Neuronal stem cell (in vitro differentiated cells): ENCODE results near the gene HOXA5. TPM values are rescaled to one million over a fixed set of nuclear protein-coding genes. Genes with fewer than 3 reads are reported as not detected.
A peak's percentile ranks its signal among the peaks of the same experiment; 100 is the strongest.

Experiments used
- DNase-seq: peaks from one replicate; pipeline ENCODE4 v3.0.0-alpha.2; 2013; ENCODE audit warnings: low spot score
- H2AFZ ChIP-seq: one replicate; pipeline ENCODE4 v1.6.1; 2013; ENCODE audit warnings: mild to moderate bottlenecking, low read length, inconsistent platforms
- H2AK5ac ChIP-seq: 2 replicates; pipeline ENCODE4 v1.6.1; 2013; ENCODE audit warnings: low read depth, mild to moderate bottlenecking, inconsistent platforms, low read length, moderate library complexity, mixed read lengths
- H2BK120ac ChIP-seq: 2 replicates; pipeline ENCODE4 v1.6.1; 2013; ENCODE audit warnings: low read depth, mild to moderate bottlenecking, inconsistent platforms, low read length, moderate library complexity, mixed read lengths
- H2BK12ac ChIP-seq: one replicate; pipeline ENCODE4 v1.6.1; 2013; ENCODE audit warnings: low read length, inconsistent platforms
- H2BK15ac ChIP-seq: 2 replicates; pipeline ENCODE4 v1.6.1; 2013; ENCODE audit warnings: mild to moderate bottlenecking, low read length, inconsistent platforms, mixed read lengths
- H2BK5ac ChIP-seq: one replicate; pipeline ENCODE4 v1.6.1; 2013; ENCODE audit warnings: inconsistent platforms, mild to moderate bottlenecking, low read length, moderate library complexity
- H3K14ac ChIP-seq: one replicate; pipeline ENCODE4 v1.6.1; 2013; ENCODE audit warnings: low read length, inconsistent platforms
- H3K18ac ChIP-seq: 2 replicates; pipeline ENCODE4 v1.6.1; 2013; ENCODE audit warnings: low read length, inconsistent platforms
- H3K23ac ChIP-seq: 2 replicates; pipeline ENCODE4 v1.6.1; 2013; ENCODE audit warnings: low read depth, mild to moderate bottlenecking, mixed read lengths, low read length, inconsistent platforms; ENCODE audit not compliant: poor library complexity
- H3K27ac ChIP-seq: replicated peaks from 3 replicates; pipeline ENCODE4 v1.5.1; 2013; ENCODE audit warnings: low read length, inconsistent platforms
- H3K27me3 ChIP-seq, 3 experiments: 2 replicates each; pipeline ENCODE4 v1.6.1; 2013; ENCODE audit warnings: low read length in 3 of 3, mild to moderate bottlenecking in 2 of 3, inconsistent platforms in 1 of 3, low read depth in 1 of 3, mixed read lengths in 1 of 3, moderate library complexity in 1 of 3; ENCODE audit not compliant: control insufficient read depth in 3 of 3, insufficient read depth in 3 of 3
- H3K36me3 ChIP-seq, 2 donors: replicated peaks in 1 of 2; 2 replicates each; pipeline ENCODE4 v1.6.1; 2013; ENCODE audit warnings: low read length in 2 of 2; ENCODE audit not compliant: control insufficient read depth in 2 of 2, insufficient read depth in 2 of 2
- H3K4ac ChIP-seq: 2 replicates; pipeline ENCODE4 v1.6.1; 2013; ENCODE audit warnings: inconsistent platforms, mild to moderate bottlenecking, low read length, moderate library complexity
- H3K4me1 ChIP-seq, 2 donors: 1 replicate in 1 of 2; 2 replicates in 1 of 2; pipeline ENCODE4 v1.6.1; 2013; ENCODE audit warnings: low read length in 2 of 2, low read depth in 1 of 2; ENCODE audit not compliant: control insufficient read depth in 2 of 2, insufficient read depth in 1 of 2
- H3K4me2 ChIP-seq: one replicate; pipeline ENCODE4 v1.6.1; 2013; ENCODE audit warnings: mild to moderate bottlenecking, low read length, inconsistent platforms; ENCODE audit not compliant: insufficient read depth, poor library complexity, severe bottlenecking
- H3K4me3 ChIP-seq, 2 donors: 2 replicates each; pipeline ENCODE4 v1.5.1; 2013; ENCODE audit warnings: low read length in 2 of 2, mild to moderate bottlenecking in 2 of 2, inconsistent platforms in 1 of 2, moderate library complexity in 1 of 2
- H3K79me1 ChIP-seq: one replicate; pipeline ENCODE4 v1.6.1; 2013; ENCODE audit warnings: low read depth, mild to moderate bottlenecking, inconsistent platforms, low read length, moderate library complexity
- H3K9ac ChIP-seq: one replicate; pipeline ENCODE4 v1.6.1; 2013; ENCODE audit warnings: mild to moderate bottlenecking, low read depth, low read length, inconsistent platforms; ENCODE audit not compliant: poor library complexity
- H3K9me3 ChIP-seq, 2 donors: replicated peaks in 1 of 2; 2 replicates each; pipeline versions ENCODE3 to v1.6.1; 2013; ENCODE audit warnings: low read length in 2 of 2, mild to moderate bottlenecking in 2 of 2, inconsistent platforms in 1 of 2, low read depth in 1 of 2, mixed read lengths in 1 of 2, moderate library complexity in 1 of 2; ENCODE audit not compliant: control insufficient read depth in 2 of 2, insufficient read depth in 1 of 2
- H4K8ac ChIP-seq: one replicate; pipeline ENCODE4 v1.6.1; 2013; ENCODE audit warnings: low read depth, mild to moderate bottlenecking, inconsistent platforms, low read length, moderate library complexity
- H4K91ac ChIP-seq: one replicate; pipeline ENCODE4 v1.6.1; 2013; ENCODE audit warnings: low read length, low read depth, mild to moderate bottlenecking, inconsistent platforms; ENCODE audit not compliant: poor library complexity
- WGBS, 2 donors: extraction: QIAGEN DNeasy Blood & Tissue Kit; methylation state at CpG; one replicate each; pipeline ENCODE4 v1.1.7; 2013; ENCODE audit warnings: missing lambda C conversion rate in 2 of 2, mixed read lengths in 1 of 2; ENCODE audit not compliant: insufficient read length in 2 of 2, insufficient replicate concordance in 1 of 2; ENCODE audit errors: extremely low coverage in 2 of 2; 5-methylcytosine and 5-hydroxymethylcytosine counted together
- polyA plus RNA-seq, 2 experiments: library from polyadenylated mRNA; stranded (reverse); fragments of 200-250 nt; gene quantifications; one replicate each; pipeline ENCODE4 v1.2.3, GENCODE V29; 2013

HOXA5 gene
- not detected for polyA plus RNA-seq (2013, experiment 1 of 2)
- not detected for polyA plus RNA-seq (2013, experiment 2 of 2)

DNA sequence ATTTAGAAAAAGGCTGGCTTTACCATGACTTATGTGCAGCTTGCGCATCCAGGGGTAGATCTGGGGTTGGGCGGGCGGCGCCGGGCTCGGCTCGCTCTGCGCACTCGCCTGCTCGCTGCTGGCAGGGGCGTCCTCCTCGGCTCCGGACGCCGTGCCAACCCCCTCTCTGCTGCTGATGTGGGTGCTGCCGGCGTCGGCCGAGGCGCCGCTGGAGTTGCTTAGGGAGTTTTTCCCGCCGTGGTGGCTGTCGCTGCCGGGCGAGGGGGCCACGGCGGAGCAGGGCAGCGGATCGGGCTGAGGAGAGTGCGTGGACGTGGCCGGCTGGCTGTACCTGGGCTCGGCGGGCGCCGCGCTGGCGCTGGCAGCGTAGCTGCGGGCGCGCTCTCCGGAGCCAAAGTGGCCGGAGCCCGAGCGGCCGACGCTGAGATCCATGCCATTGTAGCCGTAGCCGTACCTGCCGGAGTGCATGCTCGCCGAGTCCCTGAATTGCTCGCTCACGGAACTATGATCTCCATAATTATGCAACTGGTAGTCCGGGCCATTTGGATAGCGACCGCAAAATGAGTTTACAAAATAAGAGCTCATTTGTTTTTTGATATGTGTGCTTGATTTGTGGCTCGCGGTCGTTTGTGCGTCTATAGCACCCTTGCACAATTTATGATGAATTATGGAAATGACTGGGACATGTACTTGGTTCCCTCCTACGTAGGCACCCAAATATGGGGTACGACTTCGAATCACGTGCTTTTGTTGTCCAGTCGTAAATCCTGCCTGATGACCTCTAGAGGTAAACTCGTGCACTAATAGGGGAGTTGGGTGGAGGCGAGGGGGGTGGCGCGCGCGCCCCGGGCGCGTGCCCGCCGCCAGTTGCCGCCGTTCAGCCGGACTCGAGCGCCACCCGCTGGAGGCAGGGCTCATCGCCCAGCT is at the start of gene HOXA5:
HOXA5 (minus strand) TSS at position 659 of the 927 bp plus-strand sequence; CDS start at position 585, 74 bp downstream.
- Histone ChIP-seq H2BK12ac (no peak within 1 kb of the TSS), H3K4me1 (no peaks in the 10 kb centered on the region), H3K79me1 (no peaks in the 10 kb centered on the region), H3K36me3 (no peaks in the 10 kb centered on the region), H2AK5ac (no peak within 1 kb of the TSS), H2BK15ac (no peak within 1 kb of the TSS), H4K91ac (no peak within 1 kb of the TSS), H2BK120ac (no peak within 1 kb of the TSS), H2AFZ (peak within 1 kb of the TSS; percentile 87), H3K4me2 (peak within 1 kb of the TSS; percentile 59), H3K9ac (no peak within 1 kb of the TSS), H2BK5ac (no peak within 1 kb of the TSS), H3K18ac (no peak within 1 kb of the TSS), H3K27ac (no peak within 1 kb of the TSS), H3K9me3 (peaks cover 3 to 18% of the 10 kb centered on the region in 2 donors), H3K4me3 (peak within 1 kb of the TSS; percentile 1 to 63), H3K4ac (no peak within 1 kb of the TSS), H4K8ac (no peak within 1 kb of the TSS), H3K14ac (peak within 1 kb of the TSS; percentile 23), H3K27me3 (peaks cover 66 to 100% (median 99%) of the 10 kb centered on the region in 3 experiments), H3K23ac (peak within 1 kb of the TSS; percentile 29)
- no CpG with 5 or more reads among the region's 86 CpGs for WGBS, 2 donors
- DNase-seq = peak; percentile 67

DNA sequence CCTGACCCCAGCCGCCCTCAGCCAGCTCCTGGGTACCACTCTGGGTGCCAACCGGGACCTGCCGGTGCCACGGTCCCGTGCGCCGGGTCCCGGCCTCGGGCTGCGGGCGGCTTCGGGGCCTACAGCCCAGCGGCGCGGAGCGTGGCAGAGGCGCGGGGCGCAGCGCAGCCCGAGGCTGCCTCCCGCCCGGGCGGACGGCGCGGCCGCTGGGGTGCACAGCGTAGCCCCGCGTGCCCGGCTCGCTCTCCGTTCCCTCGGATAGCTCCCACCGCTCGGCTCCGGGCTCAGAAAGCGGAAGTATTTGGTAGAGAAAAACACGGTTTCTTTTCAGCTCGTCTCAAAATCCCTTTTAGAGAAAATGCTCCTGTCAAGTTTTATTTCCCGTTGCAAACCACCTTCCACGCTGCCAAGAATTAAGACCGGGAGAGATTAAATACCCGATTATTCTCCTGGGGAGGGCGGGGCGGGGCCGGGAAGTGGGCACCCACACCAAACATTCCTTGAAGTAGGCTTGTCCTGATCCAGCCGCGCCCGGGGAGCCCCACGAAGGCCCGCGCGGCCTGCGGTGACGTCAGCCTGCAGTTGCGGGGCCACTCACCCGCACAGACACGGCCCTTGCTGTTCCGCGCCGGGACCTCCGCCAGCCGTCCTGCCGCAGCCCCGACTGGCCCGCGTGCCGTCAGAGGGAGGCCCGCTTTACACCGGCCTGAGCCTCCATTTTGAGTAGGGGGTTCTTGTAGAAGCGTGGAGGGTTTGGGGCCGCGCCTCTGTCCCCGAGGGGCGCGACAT is 49.3 kb upstream of the HOXA5 start:
- H2BK12ac ChIP-seq = no peak overlapping the region
- H4K91ac ChIP-seq = no peak overlapping the region
- no peak overlapping the region for H2BK5ac ChIP-seq
- no peak for DNase-seq
- H2BK15ac ChIP-seq = no peak overlapping the region
- no peak overlapping the region for H3K4me2 ChIP-seq
- no peak overlapping the region for H2AK5ac ChIP-seq
- H3K79me1 ChIP-seq = no peaks in the 10 kb centered on the region
- peaks cover 57 to 100% (median 84%) of the 10 kb centered on the region in 3 experiments for H3K27me3 ChIP-seq
- H3K18ac ChIP-seq = no peak overlapping the region
- H3K23ac ChIP-seq = peak overlapping the region; percentile 77
- H2AFZ ChIP-seq = peak overlapping the region; percentile 83
- H4K8ac ChIP-seq = no peak overlapping the region
- H3K9ac ChIP-seq = no peak overlapping the region
- H2BK120ac ChIP-seq = no peak overlapping the region
- H3K4ac ChIP-seq = no peak overlapping the region
- H3K14ac ChIP-seq = no peak overlapping the region
- no peaks in the 10 kb centered on the region for H3K4me1 ChIP-seq
- no peak overlapping the region for H3K27ac ChIP-seq
- no peaks in the 10 kb centered on the region for H3K36me3 ChIP-seq
- no CpG with 5 or more reads among the region's 78 CpGs for WGBS, 2 donors
- H3K9me3 ChIP-seq = peaks cover 2% of the 10 kb centered on the region in 2 donors
- H3K4me3 ChIP-seq = no peak overlapping the region

DNA sequence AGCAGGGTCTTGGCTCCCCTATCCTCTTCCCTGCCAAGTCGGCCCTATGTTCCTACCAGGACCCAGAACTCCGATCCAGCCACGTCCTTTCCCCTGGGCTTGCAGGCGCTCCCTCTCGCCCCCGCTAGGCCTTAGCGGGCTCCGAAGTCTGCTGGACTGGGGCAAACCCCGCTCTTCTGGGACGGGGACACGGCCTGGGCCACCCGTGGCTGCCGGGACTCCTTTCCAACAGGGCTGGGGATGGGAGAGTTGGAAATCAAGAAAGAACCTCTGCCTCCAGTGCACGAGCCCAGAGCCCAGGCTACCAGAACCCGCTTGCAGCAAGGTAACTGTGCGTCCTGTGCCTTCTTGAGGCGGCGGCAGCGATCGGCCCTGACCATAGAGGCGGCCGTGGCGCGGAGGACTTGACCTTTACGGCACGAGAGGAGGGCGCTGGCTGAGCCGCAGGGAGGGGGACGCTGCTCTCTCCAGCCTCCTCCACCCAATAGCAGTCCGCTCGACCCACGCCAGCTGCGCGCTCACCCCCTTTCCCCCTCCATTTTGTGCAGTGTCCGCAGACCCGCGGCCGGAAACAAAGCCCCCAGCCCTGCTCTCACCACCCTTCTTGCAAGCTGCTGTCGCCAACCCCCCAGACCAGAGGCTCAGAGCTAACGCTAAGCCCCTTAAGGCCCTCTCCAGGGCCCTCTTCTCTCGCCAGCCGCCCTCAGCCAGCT is 48.5 kb upstream of the HOXA5 start:
- Histone ChIP-seq H3K9me3 (peaks cover 2% of the 10 kb centered on the region in 2 donors), H2AFZ (peak overlapping the region; percentile 83), H2BK12ac (no peak overlapping the region), H3K4me3 (peak overlapping the region in 1 of 2 donors; percentile 37), H3K14ac (no peak overlapping the region), H2BK120ac (no peak overlapping the region), H3K9ac (no peak overlapping the region), H4K8ac (no peak overlapping the region), H3K18ac (no peak overlapping the region), H3K4me1 (no peaks in the 10 kb centered on the region), H4K91ac (no peak overlapping the region), H3K79me1 (no peaks in the 10 kb centered on the region), H3K36me3 (no peaks in the 10 kb centered on the region), H3K4me2 (no peak overlapping the region), H3K27ac (no peak overlapping the region), H3K23ac (peak overlapping the region; percentile 77), H2BK15ac (no peak overlapping the region), H3K4ac (no peak overlapping the region), H3K27me3 (peaks cover 60 to 100% (median 87%) of the 10 kb centered on the region in 3 experiments), H2BK5ac (no peak overlapping the region), H2AK5ac (no peak overlapping the region)
- no peak for DNase-seq
- no CpG with 5 or more reads among the region's 42 CpGs for WGBS, 2 donors
